ENCODE results near the gene WEE1.
"Not testable (repeated sequence)": the region's sequence is repeated elsewhere in the genome, so short reads cannot be mapped to it uniquely, and the experiment has no call there.

The WEE1 gene

GRCh38 chr11:9594267-9595046, 21.0 kb downstream of the WEE1 start:
- H3K27ac Mint-ChIP-seq = peak overlapping the region in 1 of 2 donors; percentile 0
- peaks cover 3% of the 10 kb centered on the region for H3K36me3 Mint-ChIP-seq (ENCODE audit: insufficient read depth)
- H3K4me1 Mint-ChIP-seq (ENCODE audit: low read depth in 2 of 2) = peaks cover 0 to 6% of the 10 kb centered on the region in 2 donors
- H3K4me3 Mint-ChIP-seq = no peak overlapping the region
- DNase-seq (no peak), ATAC-seq (replicated peaks) (no peak)
- H3K27me3 Mint-ChIP-seq = no peaks in the 10 kb centered on the region
- H3K9me3 Mint-ChIP-seq = no peaks in the 10 kb centered on the region

- ATAC-seq (replicated peaks) (no peak), DNase-seq (no peak)
- Mint-ChIP-seq H3K4me1 (ENCODE audit: low read depth in 2 of 2) (peaks cover 18 to 25% of the 10 kb centered on the region in 2 donors), H3K27me3 (no peaks in the 10 kb centered on the region), H3K9me3 (no peaks in the 10 kb centered on the region), H3K4me3 (no peak overlapping the region), H3K27ac (no peak overlapping the region), H3K36me3 (ENCODE audit: insufficient read depth) (peaks cover 15% of the 10 kb centered on the region)
These were observed 23.5 kb downstream of the WEE1 start for GRCh38 chr11:9596926-9597464.

GRCh38 chr11:9600166-9600565, 26.7 kb downstream of the WEE1 start:
- Mint-ChIP-seq H3K36me3 (ENCODE audit: insufficient read depth) (peaks cover 19% of the 10 kb centered on the region), H3K27ac (peak overlapping the region; percentile 89 to 95), H3K4me1 (ENCODE audit: low read depth in 2 of 2) (peaks cover 25 to 26% of the 10 kb centered on the region in 2 donors), H3K4me3 (peak overlapping the region; percentile 73 to 80), H3K27me3 (no peaks in the 10 kb centered on the region), H3K9me3 (no peaks in the 10 kb centered on the region)
- DNase-seq (no peak), ATAC-seq (replicated peaks) (no peak)

- DNase-seq = no peak
- peaks cover 19% of the 10 kb centered on the region for H3K36me3 Mint-ChIP-seq (ENCODE audit: insufficient read depth)
- H3K27me3 Mint-ChIP-seq = no peaks in the 10 kb centered on the region
- H3K4me1 Mint-ChIP-seq (ENCODE audit: low read depth in 2 of 2) = peaks cover 25 to 26% of the 10 kb centered on the region in 2 donors
- H3K9me3 Mint-ChIP-seq = no peaks in the 10 kb centered on the region
- H3K27ac Mint-ChIP-seq = peak overlapping the region; percentile 89 to 95
- peak overlapping the region; percentile 73 to 80 for H3K4me3 Mint-ChIP-seq
- no peak for ATAC-seq (replicated peaks)
These were observed 27.2 kb downstream of the WEE1 start for GRCh38 chr11:9600644-9601036.

- peak overlapping the region; percentile 89 to 95 for H3K27ac Mint-ChIP-seq
- ATAC-seq (replicated peaks) = peak; percentile 97
- peaks cover 19% of the 10 kb centered on the region for H3K36me3 Mint-ChIP-seq (ENCODE audit: insufficient read depth)
- H3K9me3 Mint-ChIP-seq = no peaks in the 10 kb centered on the region
- H3K4me1 Mint-ChIP-seq (ENCODE audit: low read depth in 2 of 2) = peaks cover 25 to 26% of the 10 kb centered on the region in 2 donors
- peak; percentile 53 to 56 (median 54) for DNase-seq
- H3K4me3 Mint-ChIP-seq = peak overlapping the region; percentile 73 to 80
- peaks cover 0 to 2% of the 10 kb centered on the region in 2 donors for H3K27me3 Mint-ChIP-seq
These were observed 27.8 kb downstream of the WEE1 start for GRCh38 chr11:9601037-9601875.

GRCh38 chr11:9601876-9602199, 28.4 kb downstream of the WEE1 start:
- ATAC-seq (replicated peaks) (peak; percentile 45), DNase-seq (no peak)
- no peaks in the 10 kb centered on the region for H3K9me3 Mint-ChIP-seq
- H3K4me1 Mint-ChIP-seq (ENCODE audit: low read depth in 2 of 2) = peaks cover 25 to 26% of the 10 kb centered on the region in 2 donors
- peak overlapping the region; percentile 73 to 80 for H3K4me3 Mint-ChIP-seq
- peaks cover 17% of the 10 kb centered on the region for H3K36me3 Mint-ChIP-seq (ENCODE audit: insufficient read depth)
- H3K27ac Mint-ChIP-seq = peak overlapping the region; percentile 89 to 95
- H3K27me3 Mint-ChIP-seq = peaks cover 0 to 7% of the 10 kb centered on the region in 2 donors

- DNase-seq; H3K27ac Mint-ChIP-seq; ATAC-seq (replicated peaks); H3K4me3 Mint-ChIP-seq; H3K9me3 Mint-ChIP-seq: not testable (repeated sequence)
- peaks cover 15% of the 10 kb centered on the region for H3K36me3 Mint-ChIP-seq (ENCODE audit: insufficient read depth)
- H3K4me1 Mint-ChIP-seq (ENCODE audit: low read depth in 2 of 2) = peaks cover 25 to 26% of the 10 kb centered on the region in 2 donors
- peaks cover 0 to 12% of the 10 kb centered on the region in 2 donors for H3K27me3 Mint-ChIP-seq
These were observed 29.7 kb downstream of the WEE1 start for GRCh38 chr11:9603214-9603613.

- peaks cover 25 to 26% of the 10 kb centered on the region in 2 donors for H3K4me1 Mint-ChIP-seq (ENCODE audit: low read depth in 2 of 2)
- no peak for DNase-seq
- H3K27ac Mint-ChIP-seq = no peak overlapping the region
- H3K9me3 Mint-ChIP-seq = no peaks in the 10 kb centered on the region
- H3K4me3 Mint-ChIP-seq = no peak overlapping the region
- H3K27me3 Mint-ChIP-seq = peaks cover 0 to 12% of the 10 kb centered on the region in 2 donors
- H3K36me3 Mint-ChIP-seq (ENCODE audit: insufficient read depth) = peaks cover 15% of the 10 kb centered on the region
- no peak for ATAC-seq (replicated peaks)
These were observed 30.7 kb downstream of the WEE1 start for GRCh38 chr11:9604134-9604533.

GRCh38 chr11:9605742-9606141, 32.3 kb downstream of the WEE1 start:
- no peak overlapping the region for H3K27ac Mint-ChIP-seq
- peaks cover 13% of the 10 kb centered on the region for H3K36me3 Mint-ChIP-seq (ENCODE audit: insufficient read depth)
- peaks cover 18 to 20% of the 10 kb centered on the region in 2 donors for H3K4me1 Mint-ChIP-seq (ENCODE audit: low read depth in 2 of 2)
- H3K4me3 Mint-ChIP-seq = no peak overlapping the region
- ATAC-seq (replicated peaks) (no peak), DNase-seq (no peak)
- H3K9me3 Mint-ChIP-seq = no peaks in the 10 kb centered on the region
- peaks cover 0 to 12% of the 10 kb centered on the region in 2 donors for H3K27me3 Mint-ChIP-seq

- H3K27ac Mint-ChIP-seq = no peak overlapping the region
- ATAC-seq (replicated peaks) = no peak
- no peak overlapping the region for H3K4me3 Mint-ChIP-seq
- DNase-seq = no peak
- H3K36me3 Mint-ChIP-seq (ENCODE audit: insufficient read depth) = peaks cover 4% of the 10 kb centered on the region
- H3K27me3 Mint-ChIP-seq = peaks cover 0 to 12% of the 10 kb centered on the region in 2 donors
- peaks cover 6 to 8% of the 10 kb centered on the region in 2 donors for H3K4me1 Mint-ChIP-seq (ENCODE audit: low read depth in 2 of 2)
- no peaks in the 10 kb centered on the region for H3K9me3 Mint-ChIP-seq
These were observed 33.5 kb downstream of the WEE1 start for GRCh38 chr11:9606809-9607510.

GRCh38 chr11:9607511-9607899, 34.0 kb downstream of the WEE1 start:
- Mint-ChIP-seq H3K27me3 (peaks cover 0 to 12% of the 10 kb centered on the region in 2 donors), H3K27ac (no peak overlapping the region), H3K36me3 (ENCODE audit: insufficient read depth) (no peaks in the 10 kb centered on the region), H3K4me3 (no peak overlapping the region), H3K4me1 (ENCODE audit: low read depth in 2 of 2) (peaks cover under 1 to 3% of the 10 kb centered on the region in 2 donors), H3K9me3 (no peaks in the 10 kb centered on the region)
- no peak for ATAC-seq (replicated peaks)
- DNase-seq = no peak

GRCh38 chr11:9609002-9609759, 35.7 kb downstream of the WEE1 start:
- Mint-ChIP-seq H3K27me3 (peaks cover 0 to 12% of the 10 kb centered on the region in 2 donors), H3K4me3 (no peak overlapping the region), H3K27ac (no peak overlapping the region), H3K36me3 (ENCODE audit: insufficient read depth) (peaks cover 3% of the 10 kb centered on the region), H3K9me3 (no peaks in the 10 kb centered on the region), H3K4me1 (ENCODE audit: low read depth in 2 of 2) (peaks cover 11 to 12% of the 10 kb centered on the region in 2 donors)
- no peak for ATAC-seq (replicated peaks)
- no peak for DNase-seq
